Glutamatergic neuron (in vitro differentiated cells): ENCODE results near the gene ADSL. TPM values are rescaled to one million over a fixed set of nuclear protein-coding genes. Genes with fewer than 3 reads are reported as not detected.

ENCODE experiments used
- DNase-seq: peaks from one replicate; pipeline ENCODE4 v3.0.0; 2022
- H3K27ac Mint-ChIP-seq: one replicate; pipeline ENCODE4 v1.8.0; 2020; ENCODE audit warnings: mild to moderate bottlenecking, mixed read lengths, inconsistent platforms; ENCODE audit not compliant: unreplicated experiment
- H3K27me3 Mint-ChIP-seq: one replicate; pipeline ENCODE4 v1.8.0; 2020; ENCODE audit warnings: mild to moderate bottlenecking, moderate library complexity, mixed read lengths, inconsistent platforms; ENCODE audit not compliant: unreplicated experiment
- H3K36me3 Mint-ChIP-seq: one replicate; pipeline ENCODE4 v1.8.0; 2020; ENCODE audit warnings: mild to moderate bottlenecking, mixed read lengths, inconsistent platforms; ENCODE audit not compliant: unreplicated experiment
- H3K4me1 Mint-ChIP-seq: one replicate; pipeline ENCODE4 v1.8.0; 2020; ENCODE audit warnings: mild to moderate bottlenecking, low read depth, mixed read lengths, inconsistent platforms; ENCODE audit not compliant: unreplicated experiment
- H3K4me3 Mint-ChIP-seq: one replicate; pipeline ENCODE4 v1.8.0; 2020; ENCODE audit warnings: mild to moderate bottlenecking, mixed read lengths, inconsistent platforms; ENCODE audit not compliant: unreplicated experiment
- H3K9me3 Mint-ChIP-seq: one replicate; pipeline ENCODE4 v1.8.0; 2020; ENCODE audit warnings: mild to moderate bottlenecking, moderate library complexity, mixed read lengths, inconsistent platforms; ENCODE audit not compliant: unreplicated experiment
- total RNA-seq: library from RNA; stranded (reverse); fragmentation: NEBNext Ultra II Directional; extraction: Animal tissue kit (Norgen Biotek cat#: 25700); gene quantifications from one replicate; pipeline ENCODE4 v1.2.1, GENCODE V29; 2021; ENCODE audit not compliant: unreplicated experiment
- TF ChIP-seq, protein P1 (sequence below): fragments of 200-600 bp; sonication (generic); IDR thresholded peaks from one replicate; pipeline ENCODE4 v1.5.0; 2021; ENCODE audit not compliant: partially characterized antibody, unreplicated experiment

ADSL gene
- total RNA-seq, 1 donor from 2014 or later = 62.3 TPM

DNA sequence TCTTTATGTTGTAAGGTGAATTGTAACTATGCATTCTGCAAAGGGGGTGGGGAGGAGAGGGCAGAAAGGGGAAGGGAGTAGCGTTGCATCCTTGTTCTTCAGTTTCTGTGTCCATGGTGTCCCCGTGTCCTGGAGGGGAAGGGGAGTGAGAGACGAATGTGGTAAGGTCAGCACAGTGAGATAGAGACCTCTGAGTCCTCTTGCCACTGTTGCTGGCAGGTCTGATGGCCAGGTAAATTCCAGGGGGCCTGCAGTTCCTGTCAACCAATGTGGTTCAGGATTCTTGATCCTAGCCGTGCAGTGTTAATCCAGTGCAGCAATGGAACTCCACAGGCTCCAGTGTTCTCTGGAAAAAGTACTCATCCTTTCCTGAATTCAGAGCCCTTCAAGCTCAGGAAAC lies 14.6 kb upstream of the ADSL start:
- H3K36me3 Mint-ChIP-seq = no peaks in the 10 kb centered on the region
- peaks cover 32% of the 10 kb centered on the region for H3K4me1 Mint-ChIP-seq
- H3K4me3 Mint-ChIP-seq = no peak overlapping the region
- peak overlapping the region; percentile 31 for H3K27ac Mint-ChIP-seq
- H3K27me3 Mint-ChIP-seq = peaks cover 5% of the 10 kb centered on the region
- no peak for DNase-seq
- TF ChIP-seq, protein P1, sequence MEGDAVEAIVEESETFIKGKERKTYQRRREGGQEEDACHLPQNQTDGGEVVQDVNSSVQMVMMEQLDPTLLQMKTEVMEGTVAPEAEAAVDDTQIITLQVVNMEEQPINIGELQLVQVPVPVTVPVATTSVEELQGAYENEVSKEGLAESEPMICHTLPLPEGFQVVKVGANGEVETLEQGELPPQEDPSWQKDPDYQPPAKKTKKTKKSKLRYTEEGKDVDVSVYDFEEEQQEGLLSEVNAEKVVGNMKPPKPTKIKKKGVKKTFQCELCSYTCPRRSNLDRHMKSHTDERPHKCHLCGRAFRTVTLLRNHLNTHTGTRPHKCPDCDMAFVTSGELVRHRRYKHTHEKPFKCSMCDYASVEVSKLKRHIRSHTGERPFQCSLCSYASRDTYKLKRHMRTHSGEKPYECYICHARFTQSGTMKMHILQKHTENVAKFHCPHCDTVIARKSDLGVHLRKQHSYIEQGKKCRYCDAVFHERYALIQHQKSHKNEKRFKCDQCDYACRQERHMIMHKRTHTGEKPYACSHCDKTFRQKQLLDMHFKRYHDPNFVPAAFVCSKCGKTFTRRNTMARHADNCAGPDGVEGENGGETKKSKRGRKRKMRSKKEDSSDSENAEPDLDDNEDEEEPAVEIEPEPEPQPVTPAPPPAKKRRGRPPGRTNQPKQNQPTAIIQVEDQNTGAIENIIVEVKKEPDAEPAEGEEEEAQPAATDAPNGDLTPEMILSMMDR = no peak
- H3K9me3 Mint-ChIP-seq = peaks cover 6% of the 10 kb centered on the region

DNA sequence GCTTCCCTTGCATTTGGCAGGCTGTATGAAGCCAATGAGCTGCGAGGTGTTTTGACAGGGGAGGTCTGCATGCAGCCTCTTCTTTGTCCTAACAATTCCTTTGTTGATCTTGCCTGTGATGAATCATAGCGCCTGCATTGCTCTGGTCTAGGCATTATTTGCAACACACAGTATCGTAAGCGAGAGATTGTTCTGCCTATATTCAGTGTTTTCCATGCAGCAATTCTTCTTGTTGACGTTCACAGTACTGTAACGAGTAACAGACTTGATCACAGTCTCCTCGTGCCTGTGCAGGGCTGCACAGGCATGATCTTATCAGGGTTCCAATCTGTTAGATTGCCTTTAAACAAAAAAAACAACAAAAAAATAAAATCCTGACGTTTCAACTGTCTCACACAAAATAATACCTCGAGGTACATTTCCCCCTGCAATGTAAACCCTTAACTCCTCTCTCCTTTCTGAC lies 13.9 kb upstream of the ADSL start:
- Mint-ChIP-seq H3K4me3 (no peak overlapping the region), H3K27ac (peak overlapping the region; percentile 35), H3K4me1 (peaks cover 32% of the 10 kb centered on the region), H3K36me3 (no peaks in the 10 kb centered on the region), H3K27me3 (peaks cover 5% of the 10 kb centered on the region), H3K9me3 (peaks cover 6% of the 10 kb centered on the region)
- TF ChIP-seq, protein P1 = no peak
- no peak for DNase-seq

DNA sequence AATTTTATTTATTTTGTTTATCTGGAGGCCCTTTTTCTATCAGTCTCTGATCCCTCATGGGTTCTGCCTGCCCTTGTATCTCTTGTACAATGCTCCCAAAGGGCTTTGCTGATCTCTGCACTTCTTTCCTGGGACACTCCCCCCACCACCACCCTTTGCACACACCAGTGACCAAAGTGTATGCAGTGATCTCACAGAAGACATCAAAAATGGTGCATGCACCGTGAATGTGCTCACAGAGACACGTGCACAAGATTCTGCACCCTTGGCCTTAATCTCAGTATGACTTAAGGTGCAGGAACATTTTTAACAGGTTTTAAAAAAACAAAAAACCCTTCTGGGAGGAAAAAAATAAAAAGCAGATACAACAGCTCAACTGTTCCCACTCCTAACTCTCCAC lies 12.2 kb upstream of the ADSL start:
- Mint-ChIP-seq H3K4me1 (peaks cover 34% of the 10 kb centered on the region), H3K27me3 (peaks cover 5% of the 10 kb centered on the region), H3K4me3 (no peak overlapping the region), H3K36me3 (no peaks in the 10 kb centered on the region), H3K27ac (no peak overlapping the region), H3K9me3 (peaks cover 9% of the 10 kb centered on the region)
- TF ChIP-seq, protein P1 = no peak
- DNase-seq = no peak

DNA sequence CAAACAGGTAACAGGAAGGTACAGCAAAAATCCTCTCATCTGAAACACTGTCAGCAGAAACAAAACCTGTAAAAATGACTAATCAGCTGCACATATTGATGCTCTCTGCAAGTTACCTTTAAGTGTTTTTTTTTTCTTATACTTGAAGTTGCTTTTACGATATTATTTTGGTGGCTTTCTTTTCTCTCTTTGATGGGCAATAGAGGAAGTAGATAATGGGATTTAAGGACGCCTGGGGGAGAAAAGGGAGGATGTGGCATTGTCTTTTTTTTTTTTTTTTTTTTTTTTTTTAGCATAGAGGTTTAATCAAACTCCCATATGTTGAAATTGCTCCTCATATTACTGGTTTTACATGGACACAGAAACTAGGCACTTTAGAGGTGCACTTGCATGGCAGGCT lies 11.4 kb upstream of the ADSL start:
- H3K36me3 Mint-ChIP-seq = no peaks in the 10 kb centered on the region
- peaks cover 5% of the 10 kb centered on the region for H3K27me3 Mint-ChIP-seq
- no peak for DNase-seq
- H3K27ac Mint-ChIP-seq = peak overlapping the region; percentile 42
- H3K4me1 Mint-ChIP-seq = peaks cover 33% of the 10 kb centered on the region
- TF ChIP-seq, protein P1 = no peak
- H3K4me3 Mint-ChIP-seq = no peak overlapping the region
- H3K9me3 Mint-ChIP-seq = peaks cover 9% of the 10 kb centered on the region

DNA sequence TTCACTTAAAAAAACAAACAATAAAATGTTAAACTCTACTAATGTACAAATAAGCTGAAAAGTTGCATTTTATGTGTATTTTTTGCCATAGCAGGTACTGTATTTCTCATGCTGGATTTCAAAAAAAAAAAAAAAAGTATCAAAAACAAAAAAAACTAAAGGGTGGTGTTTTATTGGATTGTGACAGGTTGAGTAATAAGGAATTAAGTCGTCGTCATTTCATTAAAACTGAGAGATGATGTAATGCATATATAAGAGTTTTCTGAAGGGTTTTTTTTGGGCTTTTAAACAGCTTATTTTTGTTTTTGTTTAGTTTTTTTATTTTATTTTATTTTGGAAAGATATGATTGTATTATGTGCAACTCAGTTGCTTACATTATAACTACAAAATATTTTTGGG lies 10.9 kb upstream of the ADSL start:
- H3K4me1 Mint-ChIP-seq = peaks cover 29% of the 10 kb centered on the region
- H3K27me3 Mint-ChIP-seq = peaks cover 5% of the 10 kb centered on the region
- peaks cover 9% of the 10 kb centered on the region for H3K9me3 Mint-ChIP-seq
- TF ChIP-seq, protein P1 = no peak
- DNase-seq = no peak
- H3K4me3 Mint-ChIP-seq = no peak overlapping the region
- no peaks in the 10 kb centered on the region for H3K36me3 Mint-ChIP-seq
- no peak overlapping the region for H3K27ac Mint-ChIP-seq
